Right atrium auricular region (tissue), 2 donors: ENCODE measurements around the gene KHDRBS2. TPM values are rescaled to one million over a fixed set of nuclear protein-coding genes. Genes with fewer than 3 reads are reported as not detected.

ENCODE experiments used
- DNase-seq: peaks from one replicate; pipeline ENCODE4 v3.0.0-alpha.2; 2019; ENCODE audit warnings: low spot score
- H3K27ac ChIP-seq, 2 donors: fragments of 200-600 bp; sonication (generic); 1 replicate in 1 of 2; 2 replicates in 1 of 2; pipeline ENCODE4 v1.5.1; 2016 to 2019
- H3K27me3 ChIP-seq, 2 donors: fragments of 200-600 bp; sonication (generic); one replicate each; pipeline versions ENCODE4 v1.5.1 to v1.6.0; 2017 to 2019
- H3K36me3 ChIP-seq: fragments of 200-600 bp; sonication (generic); one replicate; pipeline ENCODE4 v1.5.1; 2016
- H3K4me1 ChIP-seq, 2 donors: fragments of 200-600 bp; sonication (generic); one replicate each; pipeline versions ENCODE4 v1.5.1 to v1.6.0; 2017 to 2019
- H3K4me3 ChIP-seq, 2 donors: fragments of 200-600 bp; sonication (generic); 1 replicate in 1 of 2; 2 replicates in 1 of 2; pipeline ENCODE4 v1.5.1; 2017 to 2019; ENCODE audit warnings: mild to moderate bottlenecking in 1 of 2, moderate library complexity in 1 of 2
- H3K9me3 ChIP-seq, 2 donors: fragments of 200-600 bp; sonication (generic); one replicate each; pipeline ENCODE4 v1.5.1; 2019
- total RNA-seq, 2 donors: library from RNA; depleted of rRNA; stranded (reverse); fragments of >200 nt; gene quantifications; one replicate each; pipeline ENCODE4 v1.1.0, GENCODE V29; 2016
- TF ChIP-seq, protein P1 (sequence below), 2 donors: fragments of 200-600 bp; sonication (generic); IDR thresholded peaks; one replicate each; pipeline ENCODE4 v1.5.1; 2019; ENCODE audit warnings: antibody characterized with exemption in 2 of 2

KHDRBS2 gene
- total RNA-seq, 2 donors from 2014 or later: not detected

DNA sequence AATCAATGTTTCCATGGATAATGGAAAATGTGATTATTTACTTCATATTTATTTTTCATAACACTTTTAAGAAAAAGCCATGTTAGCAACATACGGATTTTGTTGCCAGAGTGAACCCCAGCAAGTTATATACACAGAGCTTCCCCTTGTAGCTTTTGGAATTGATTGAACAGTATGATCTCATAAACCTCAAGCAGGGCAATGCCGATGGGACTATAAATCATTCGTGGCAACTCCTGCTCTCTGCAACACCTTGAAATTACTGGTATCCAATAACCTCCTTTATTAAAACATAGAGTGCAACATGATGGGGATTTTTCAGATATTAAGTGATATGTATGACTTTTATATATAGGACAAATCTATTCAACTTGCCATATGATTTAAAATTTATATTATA is 428.5 kb downstream of the KHDRBS2 start:
- no peak overlapping the region for H3K4me3 ChIP-seq
- TF ChIP-seq, protein P1, sequence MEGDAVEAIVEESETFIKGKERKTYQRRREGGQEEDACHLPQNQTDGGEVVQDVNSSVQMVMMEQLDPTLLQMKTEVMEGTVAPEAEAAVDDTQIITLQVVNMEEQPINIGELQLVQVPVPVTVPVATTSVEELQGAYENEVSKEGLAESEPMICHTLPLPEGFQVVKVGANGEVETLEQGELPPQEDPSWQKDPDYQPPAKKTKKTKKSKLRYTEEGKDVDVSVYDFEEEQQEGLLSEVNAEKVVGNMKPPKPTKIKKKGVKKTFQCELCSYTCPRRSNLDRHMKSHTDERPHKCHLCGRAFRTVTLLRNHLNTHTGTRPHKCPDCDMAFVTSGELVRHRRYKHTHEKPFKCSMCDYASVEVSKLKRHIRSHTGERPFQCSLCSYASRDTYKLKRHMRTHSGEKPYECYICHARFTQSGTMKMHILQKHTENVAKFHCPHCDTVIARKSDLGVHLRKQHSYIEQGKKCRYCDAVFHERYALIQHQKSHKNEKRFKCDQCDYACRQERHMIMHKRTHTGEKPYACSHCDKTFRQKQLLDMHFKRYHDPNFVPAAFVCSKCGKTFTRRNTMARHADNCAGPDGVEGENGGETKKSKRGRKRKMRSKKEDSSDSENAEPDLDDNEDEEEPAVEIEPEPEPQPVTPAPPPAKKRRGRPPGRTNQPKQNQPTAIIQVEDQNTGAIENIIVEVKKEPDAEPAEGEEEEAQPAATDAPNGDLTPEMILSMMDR (IDR thresholded peaks at IDR 0.05): no peak
- H3K9me3 ChIP-seq: no peaks in the 10 kb centered on the region
- no peaks in the 10 kb centered on the region for H3K27me3 ChIP-seq
- no peak overlapping the region for H3K27ac ChIP-seq
- no peaks in the 10 kb centered on the region for H3K36me3 ChIP-seq
- DNase-seq: no peak
- no peaks in the 10 kb centered on the region for H3K4me1 ChIP-seq

DNA sequence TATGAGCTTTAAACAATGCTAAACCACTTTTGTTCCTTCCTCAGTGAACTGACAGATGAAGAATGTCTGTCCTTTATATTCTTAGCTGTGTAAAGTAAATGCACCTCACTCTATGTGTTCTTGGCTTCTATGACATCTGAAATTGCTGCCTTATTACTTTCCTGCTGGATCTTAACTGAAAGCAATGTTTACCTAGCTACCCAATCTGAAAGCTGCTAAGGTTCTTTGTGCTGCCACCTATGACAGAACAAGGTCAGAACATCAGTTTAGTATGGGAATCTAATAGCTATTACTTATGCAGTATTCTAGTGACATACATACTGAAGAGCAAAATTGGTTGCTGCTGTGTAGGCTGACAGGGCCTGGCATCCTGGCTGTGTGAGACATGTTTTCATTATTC is 444.1 kb downstream of the KHDRBS2 start:
- no peaks in the 10 kb centered on the region for H3K9me3 ChIP-seq
- H3K36me3 ChIP-seq: no peaks in the 10 kb centered on the region
- no peak overlapping the region for H3K4me3 ChIP-seq
- DNase-seq: no peak
- TF ChIP-seq, protein P1 (IDR thresholded peaks at IDR 0.05): no peak
- no peak overlapping the region for H3K27ac ChIP-seq
- H3K27me3 ChIP-seq: no peaks in the 10 kb centered on the region
- H3K4me1 ChIP-seq: no peaks in the 10 kb centered on the region

DNA sequence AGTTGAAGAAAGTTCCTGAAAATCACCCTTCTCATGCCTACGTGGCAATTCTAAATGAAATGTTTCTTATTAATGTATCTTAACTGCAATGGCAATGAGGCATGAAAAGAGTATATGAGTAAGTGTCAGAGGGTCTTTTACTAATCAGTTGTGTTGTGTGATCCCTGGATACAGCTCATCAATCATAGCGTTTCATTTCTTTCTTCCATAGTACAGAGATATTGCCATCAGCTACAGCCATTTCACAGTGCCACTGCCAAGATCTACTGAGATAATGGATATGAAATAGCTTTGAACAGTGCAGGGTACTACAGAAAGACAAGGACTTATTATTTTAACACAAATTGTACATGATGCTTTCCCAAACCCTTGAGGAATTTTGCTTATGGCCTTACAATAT is 450.8 kb downstream of the KHDRBS2 start:
- Histone ChIP-seq H3K36me3 (no peaks in the 10 kb centered on the region), H3K9me3 (no peaks in the 10 kb centered on the region), H3K4me3 (no peak overlapping the region), H3K27me3 (no peaks in the 10 kb centered on the region), H3K4me1 (no peaks in the 10 kb centered on the region), H3K27ac (no peak overlapping the region)
- TF ChIP-seq, protein P1 (IDR thresholded peaks at IDR 0.05): no peak
- DNase-seq: no peak

DNA sequence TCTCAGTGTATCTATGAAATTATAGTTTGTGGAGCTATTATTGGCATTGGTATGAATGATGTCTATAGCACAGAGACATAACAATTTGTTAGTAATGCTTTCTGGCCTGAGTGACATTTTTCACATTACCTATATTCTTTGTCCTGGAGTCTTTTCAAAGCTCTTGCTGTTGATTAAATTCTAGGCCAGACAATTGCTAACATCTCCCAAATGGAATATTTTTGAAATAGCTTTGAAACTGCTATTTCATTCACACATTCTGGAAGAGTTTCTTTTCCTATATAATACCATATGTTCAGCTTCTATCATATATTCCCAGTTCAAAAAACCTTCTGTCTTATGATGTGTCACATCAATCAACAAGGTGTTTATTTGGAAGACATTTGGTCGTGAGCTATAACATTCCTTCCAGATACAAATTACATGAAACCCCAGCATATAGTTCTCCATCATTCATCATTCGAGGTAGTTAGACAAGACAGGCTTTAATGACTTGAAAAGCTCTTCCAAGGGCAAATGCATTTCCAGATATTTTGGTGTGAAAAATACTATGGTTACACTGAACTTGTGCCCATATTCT is 452.8 kb downstream of the KHDRBS2 start:
- Histone ChIP-seq H3K9me3 (no peaks in the 10 kb centered on the region), H3K27me3 (no peaks in the 10 kb centered on the region), H3K4me3 (no peak overlapping the region), H3K4me1 (no peaks in the 10 kb centered on the region), H3K27ac (no peak overlapping the region), H3K36me3 (no peaks in the 10 kb centered on the region)
- DNase-seq: no peak
- TF ChIP-seq, protein P1 (IDR thresholded peaks at IDR 0.05): no peak

DNA sequence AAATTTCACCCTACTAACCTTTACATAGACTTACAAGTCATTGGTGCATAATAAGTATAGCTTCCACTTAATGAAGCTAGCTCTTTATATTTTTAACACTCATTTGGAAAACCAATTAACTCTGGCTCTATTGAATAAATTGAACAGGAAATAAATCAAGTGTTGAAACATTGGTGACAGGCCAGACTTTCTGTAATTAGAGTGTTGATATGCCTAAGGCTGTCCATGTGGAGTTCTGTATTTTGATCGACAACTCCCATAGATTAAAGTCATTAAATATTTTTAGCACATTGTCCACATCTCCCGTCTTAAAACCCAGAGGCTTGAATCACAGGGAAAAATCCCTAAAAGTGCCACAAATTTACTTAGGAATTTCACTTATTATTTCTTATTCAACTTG is 468.3 kb downstream of the KHDRBS2 start:
- Histone ChIP-seq H3K4me1 (no peaks in the 10 kb centered on the region), H3K36me3 (no peaks in the 10 kb centered on the region)
- TF ChIP-seq, protein P1 (IDR thresholded peaks at IDR 0.05): no peak

DNA sequence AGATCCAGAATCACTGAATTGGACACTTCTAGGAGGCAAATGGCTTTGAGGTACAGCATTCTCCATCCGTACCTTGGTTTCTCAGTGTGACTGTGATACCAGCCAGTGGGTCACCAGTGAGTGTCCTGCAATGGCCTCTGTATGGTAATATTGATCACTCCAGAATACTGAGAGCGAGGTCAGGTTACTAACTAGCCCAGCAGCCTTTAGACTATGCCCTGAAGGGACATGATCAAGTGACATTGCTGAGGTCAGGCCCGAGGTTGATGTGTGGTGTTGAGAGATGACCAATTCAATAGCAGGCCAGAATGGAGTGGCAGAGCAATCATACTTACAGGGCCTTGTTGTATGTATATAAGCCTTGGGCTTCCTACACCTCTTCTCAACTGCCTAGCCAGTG is 476.0 kb downstream of the KHDRBS2 start:
- H3K4me1 ChIP-seq: no peaks in the 10 kb centered on the region
- H3K36me3 ChIP-seq: no peaks in the 10 kb centered on the region
- DNase-seq: no peak
- peaks cover 0 to 7% of the 10 kb centered on the region in 2 donors for H3K9me3 ChIP-seq
- no peak overlapping the region for H3K27ac ChIP-seq
- H3K4me3 ChIP-seq: no peak overlapping the region
- H3K27me3 ChIP-seq: no peaks in the 10 kb centered on the region
- TF ChIP-seq, protein P1 (IDR thresholded peaks at IDR 0.05): no peak

More for the DNA sequence above, 468.3 kb downstream of the KHDRBS2 start:
- no peak for DNase-seq
- Histone ChIP-seq H3K9me3 (no peaks in the 10 kb centered on the region), H3K27ac (no peak overlapping the region), H3K4me3 (no peak overlapping the region), H3K27me3 (no peaks in the 10 kb centered on the region)
